SW480 (cell line): Measurements from ENCODE around the gene TYR.
"Not testable (repeated sequence)": the region's sequence is repeated elsewhere in the genome, so short reads cannot be mapped to it uniquely, and the experiment has no call there.

Experiments
- DNase-seq: peaks from one replicate; pipeline ENCODE4 v3.0.0-alpha.2; 2016; ENCODE audit warnings: low spot score

The TYR gene

GRCh38 chr11:89177691-89178231, at the start of gene TYR:
TSS of gene TYR (plus strand) at chr11:89177875. CDS start at chr11:89177954, 79 bp downstream.
- no peak for DNase-seq

- DNase-seq, result no peak
Observed at GRCh38 chr11:89136606-89137005, 41.1 kb upstream of the TYR start.

- DNase-seq, result no peak
Observed at GRCh38 chr11:89147229-89147628, 30.4 kb upstream of the TYR start.

DNA sequence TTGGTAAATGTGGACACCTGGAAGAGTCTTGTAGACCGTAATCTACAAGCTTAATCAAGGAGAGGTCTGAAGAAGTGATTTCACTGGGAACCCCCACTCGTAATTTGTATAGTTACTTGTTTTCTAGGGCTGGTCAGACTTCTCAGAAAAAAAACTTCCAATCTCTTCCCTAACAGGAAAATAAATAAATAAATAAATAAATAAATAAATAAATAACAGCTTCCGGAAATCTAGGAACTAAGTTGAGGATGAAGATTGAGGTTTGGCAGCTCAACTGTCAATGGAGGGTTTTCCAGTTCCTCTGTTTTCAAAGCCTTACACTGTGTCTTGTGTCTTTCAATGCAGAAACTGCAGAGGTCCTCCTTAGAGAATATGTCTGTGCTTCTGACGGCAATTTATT, 17.7 kb upstream of the TYR start:
- DNase-seq, result no peak

GRCh38 chr11:89161949-89162348, 15.7 kb upstream of the TYR start:
- no peak for DNase-seq

DNA sequence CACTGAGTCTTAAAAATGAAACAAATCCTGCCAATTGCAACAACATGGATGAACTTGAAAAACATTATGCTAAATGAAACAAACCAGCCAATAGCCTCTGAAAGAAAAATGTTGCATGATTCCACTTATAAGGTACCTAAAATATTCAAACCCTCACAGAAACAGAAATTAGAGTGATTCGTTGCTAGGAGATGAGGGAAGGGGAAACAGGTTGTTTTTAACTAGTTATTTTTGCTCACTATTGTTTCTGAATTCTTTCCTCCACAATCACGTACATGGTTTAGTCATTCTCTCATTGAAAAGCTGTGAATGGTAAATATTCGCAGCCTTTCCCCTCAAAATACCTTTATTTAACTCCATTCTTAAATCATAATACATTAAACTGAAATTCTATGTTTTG, 14.0 kb upstream of the TYR start:
- DNase-seq, result no peak

DNA sequence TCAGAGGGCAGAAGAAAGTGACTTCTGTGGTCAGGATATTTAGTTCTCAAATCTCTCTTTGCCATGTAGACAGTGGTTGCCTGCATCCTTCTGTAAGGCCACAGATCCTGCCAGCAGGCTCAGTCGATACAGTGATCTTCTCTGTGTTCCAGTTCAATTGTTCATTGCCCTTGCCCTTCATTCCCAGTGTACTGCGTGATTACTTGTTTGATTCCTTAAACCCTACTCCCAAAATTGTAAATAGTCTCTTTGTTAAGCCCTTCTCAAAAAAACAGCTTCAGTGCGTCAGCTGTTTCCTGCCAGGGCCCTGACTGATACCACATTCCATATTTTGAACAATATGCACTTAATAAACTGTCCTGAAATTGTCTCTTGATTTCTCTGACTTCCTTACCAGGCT, 9.3 kb upstream of the TYR start:
- no peak for DNase-seq

DNA sequence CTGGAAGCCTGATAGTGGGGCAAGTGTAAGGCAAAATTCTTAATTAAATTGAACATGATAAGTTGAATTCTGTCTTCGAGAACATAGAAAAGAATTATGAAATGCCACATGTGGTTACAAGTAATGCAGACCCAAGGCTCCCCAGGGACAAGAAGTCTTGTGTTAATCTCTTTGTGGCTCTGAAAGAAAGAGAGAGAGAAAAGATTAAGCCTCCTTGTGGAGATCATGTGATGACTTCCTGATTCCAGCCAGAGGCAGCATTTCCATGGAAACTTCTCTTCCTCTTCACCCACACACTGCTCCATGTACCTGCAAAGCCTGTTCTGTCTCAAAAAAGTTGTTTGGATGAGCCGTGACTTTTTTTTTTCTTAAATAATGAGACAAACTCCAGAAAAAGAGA, 1.9 kb upstream of the TYR start:
- DNase-seq, result no peak

DNA sequence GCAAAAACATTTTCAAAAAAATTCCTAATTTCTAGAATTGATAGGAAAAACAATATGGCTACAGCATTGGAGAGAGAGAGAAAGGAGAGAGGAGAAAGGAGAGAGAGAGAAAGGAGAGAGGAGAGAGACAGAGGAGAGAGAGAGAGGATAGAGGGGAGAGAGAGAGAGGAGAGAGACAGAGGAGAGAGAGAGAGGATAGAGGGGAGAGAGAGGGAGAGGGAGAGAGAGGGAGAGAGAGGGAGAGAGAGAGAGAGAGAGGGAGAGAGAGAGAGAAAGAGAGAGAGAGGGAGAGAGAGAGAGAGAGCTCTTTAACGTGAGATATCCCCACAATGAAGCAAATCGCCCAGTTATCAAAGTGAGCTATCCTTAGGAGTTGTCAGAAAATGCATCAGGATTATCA, 737 bp upstream of the TYR start:
- no peak for DNase-seq

DNA sequence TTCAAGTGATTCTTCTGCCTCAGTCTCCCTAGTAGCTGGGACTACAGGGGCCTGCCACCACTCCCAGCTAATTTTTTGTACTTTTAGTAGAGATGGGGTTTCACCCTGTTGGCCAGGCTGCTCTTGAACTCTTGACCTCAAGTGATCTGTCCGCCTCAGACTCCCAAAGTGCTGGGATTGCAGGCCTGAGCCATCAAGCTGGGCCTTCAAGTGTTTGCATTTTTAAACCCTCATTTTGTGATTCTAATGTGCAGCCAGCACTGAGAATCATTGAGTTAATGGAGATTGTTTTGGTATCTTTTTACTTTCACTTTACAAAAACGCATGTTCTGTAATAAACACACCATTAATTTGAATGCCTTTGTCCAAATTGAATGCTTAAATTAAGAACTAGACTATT, 3.4 kb downstream of the TYR start:
- DNase-seq, result no peak

DNA sequence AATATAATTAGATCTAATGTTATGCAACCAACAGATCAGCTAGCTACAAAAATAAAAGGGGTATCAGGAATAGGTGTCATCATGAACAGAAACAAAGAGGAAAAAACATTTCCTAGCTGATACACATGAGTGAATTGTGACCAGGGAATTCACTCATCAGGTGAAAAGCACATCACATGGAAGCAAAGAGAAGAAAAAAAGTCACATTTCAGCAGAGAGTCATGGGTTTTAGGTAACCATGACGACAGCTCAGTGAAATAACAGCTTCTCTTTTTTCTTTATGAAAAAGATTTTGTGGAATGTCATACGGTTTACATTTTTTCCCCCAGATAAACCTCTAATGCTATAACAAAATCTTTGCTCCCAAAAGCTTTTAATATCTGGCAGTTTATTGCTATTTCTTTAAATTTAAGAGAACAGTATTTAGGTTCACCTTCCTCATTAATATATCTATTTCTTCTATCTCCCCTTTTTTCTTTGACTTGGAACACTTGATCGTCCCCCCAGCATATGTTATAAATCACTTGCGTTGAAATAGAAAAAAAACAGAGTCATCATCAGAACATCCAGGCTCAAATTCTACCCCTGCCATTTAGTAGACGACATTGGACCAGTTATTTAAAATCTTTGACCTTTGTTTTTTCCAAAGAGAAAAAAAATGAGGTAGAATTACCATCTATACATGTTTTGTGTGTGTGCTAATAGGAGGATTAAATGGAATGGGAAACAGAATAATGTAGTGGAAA, 5.3 kb downstream of the TYR start:
- no peak for DNase-seq

DNA sequence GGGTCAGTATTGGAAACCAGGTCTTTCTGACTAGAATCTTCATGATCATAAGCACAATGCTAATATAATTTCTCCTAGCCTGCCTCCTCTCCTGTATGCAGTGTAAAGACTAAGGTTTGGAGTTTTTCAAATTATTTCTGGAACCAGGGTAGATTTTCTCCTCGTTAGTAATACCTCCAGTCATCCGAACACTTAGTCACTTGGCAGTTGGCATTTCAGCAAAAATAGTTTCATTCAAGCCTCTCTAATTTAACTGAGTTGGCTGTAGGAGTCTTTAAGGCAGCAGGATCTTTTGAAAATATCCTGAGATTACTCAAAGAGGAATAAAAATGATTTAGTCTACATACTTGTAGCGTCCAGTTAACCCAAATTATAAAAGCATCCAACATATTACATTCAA, 6.3 kb downstream of the TYR start:
- DNase-seq, result no peak

GRCh38 chr11:89189776-89190175, 12.1 kb downstream of the TYR start:
- no peak for DNase-seq

DNA sequence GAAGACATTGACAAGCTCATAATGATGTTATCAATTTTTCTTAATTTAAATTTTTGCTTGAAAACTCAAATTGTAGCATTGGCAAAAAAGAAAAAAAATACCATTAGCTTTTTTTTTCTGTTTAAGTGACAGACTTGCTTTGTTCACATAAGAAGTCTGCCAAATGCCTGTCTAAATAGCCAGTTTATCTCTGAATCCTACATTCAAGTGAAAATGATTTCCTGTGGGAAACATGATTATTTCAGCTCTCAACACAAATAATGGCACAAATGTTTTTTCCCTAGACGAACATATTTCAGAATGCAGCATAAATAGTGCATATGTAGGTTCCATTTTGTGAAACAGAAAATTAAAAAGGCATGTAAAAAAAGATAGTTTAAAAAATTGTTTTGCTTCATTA, 23.5 kb downstream of the TYR start:
- DNase-seq, result no peak

- no peak for DNase-seq
Observed at GRCh38 chr11:89203814-89204213, 26.1 kb downstream of the TYR start.

DNA sequence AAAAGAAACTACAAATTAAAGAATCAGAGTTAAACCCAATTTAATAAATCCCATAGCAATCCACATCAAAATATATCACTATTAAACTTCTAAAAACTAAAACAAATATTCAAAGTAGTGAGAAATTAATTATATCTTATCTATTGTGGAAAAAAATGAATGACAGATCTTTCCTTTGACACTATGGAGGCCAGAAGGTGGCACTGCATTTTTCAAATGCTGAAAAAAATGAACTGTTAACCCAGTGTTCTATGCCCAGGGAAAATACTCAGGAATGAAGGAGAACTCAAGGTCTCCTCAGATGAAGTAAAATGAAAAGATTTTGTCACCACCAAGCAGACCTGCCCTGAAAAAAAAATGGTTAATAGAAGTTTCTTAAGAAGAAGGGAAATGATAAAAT, 27.7 kb downstream of the TYR start:
- DNase-seq, result no peak

DNA sequence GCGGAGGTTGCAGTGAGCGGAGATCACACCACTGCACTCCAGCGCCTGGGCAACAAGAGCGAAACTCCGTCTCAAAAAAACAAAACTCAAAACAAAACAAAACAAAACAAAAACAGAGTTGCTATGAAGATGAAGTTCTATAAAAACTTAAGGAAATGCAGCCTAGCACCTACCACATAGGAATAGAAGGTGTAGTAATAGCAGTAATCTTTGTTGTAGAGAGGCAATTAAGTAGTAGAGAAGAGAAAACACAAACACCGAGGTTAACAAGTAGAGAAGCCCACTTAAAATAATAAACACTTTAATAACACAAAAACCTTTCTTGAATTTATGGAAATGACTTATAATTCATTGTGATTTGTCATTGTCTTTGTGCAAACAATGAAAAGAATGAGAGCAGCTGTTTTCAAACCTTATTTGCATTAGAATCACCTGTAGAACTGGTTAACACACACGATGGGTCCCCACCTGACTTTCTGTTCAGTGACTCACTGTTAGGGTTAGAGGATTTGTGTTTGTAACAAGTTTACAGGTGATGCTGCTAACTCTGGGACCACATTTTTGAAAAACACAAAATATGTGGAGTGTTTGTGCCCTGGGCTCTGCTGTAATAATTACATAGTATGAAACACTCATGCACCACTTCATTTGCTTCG, 43.1 kb downstream of the TYR start:
- DNase-seq, result no peak

GRCh38 chr11:89235083-89235482, 57.4 kb downstream of the TYR start:
- DNase-seq, result no peak

GRCh38 chr11:89235976-89236375, 58.3 kb downstream of the TYR start:
- no peak for DNase-seq

- not testable (repeated sequence) for DNase-seq
Observed at GRCh38 chr11:89247007-89247406, 69.3 kb downstream of the TYR start.

GRCh38 chr11:89249196-89249595, 71.5 kb downstream of the TYR start:
- no peak for DNase-seq

- not testable (repeated sequence) for DNase-seq
Observed at GRCh38 chr11:89261483-89261882, 83.8 kb downstream of the TYR start.

DNA sequence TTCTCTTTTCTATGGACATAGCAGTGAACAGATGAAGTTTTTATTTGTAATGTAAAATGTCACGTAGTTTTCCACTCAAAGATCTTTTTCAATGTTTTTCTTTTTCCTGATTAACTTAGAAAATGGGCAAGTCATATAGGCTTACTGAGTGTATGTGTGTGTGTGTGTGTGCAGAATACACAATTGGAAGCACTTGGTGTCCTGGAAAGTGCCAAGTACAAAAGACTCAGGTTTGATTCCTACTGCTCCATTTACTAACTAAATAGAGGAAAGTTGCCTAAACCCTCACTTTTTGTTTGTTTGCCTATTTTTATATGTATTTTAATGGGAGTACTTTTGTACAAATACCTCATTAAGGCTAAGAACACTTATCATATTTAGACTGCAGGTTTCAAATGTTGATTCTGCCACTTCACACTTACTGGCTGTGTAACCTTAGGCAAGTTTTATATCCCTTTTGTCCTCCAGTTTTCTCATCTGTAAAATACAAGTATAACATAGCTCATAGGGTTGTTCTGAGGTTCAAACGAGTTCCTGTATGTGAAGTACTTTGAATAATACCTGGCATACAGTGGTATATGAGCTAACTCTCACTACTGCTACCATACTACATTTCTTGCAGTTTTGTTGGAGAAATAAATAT, 90.1 kb downstream of the TYR start:
- DNase-seq, result no peak
